ENCODE measurements around the gene SYT8. TPM values are rescaled to one million over a fixed set of nuclear protein-coding genes. Genes with fewer than 3 reads are reported as not detected.

SYT8 gene
- total RNA-seq, 4 donors from 2014 or later = not detected

GRCh38 chr11:1820463-1821325, 14.1 kb upstream of the SYT8 start:
- Histone ChIP-seq H3K27me3 (no peaks in the 10 kb centered on the region), H3K4me1 (no peaks in the 10 kb centered on the region), H3K9me3 (peaks cover 0 to 3% (median 0%) of the 10 kb centered on the region in 3 donors), H3K4me3 (no peak overlapping the region), H3K27ac (no peak overlapping the region), H3K36me3 (no peaks in the 10 kb centered on the region)
- TF ChIP-seq POLR2A (IDR thresholded peaks at IDR 0.05) = no peak
- no peak for TF ChIP-seq CTCF (IDR thresholded peaks at IDR 0.05 in 4 of 5, conservative IDR thresholded peaks at IDR 0.05 in 1 of 5)
- DNase-seq (no peak), ATAC-seq (no peak)
- intact Hi-C loops (cut with DNase I; ENCODE audit: low total_unique reads) = no loop called here
- in situ Hi-C loops (cut with MboI; ENCODE audit: low sequenced_read_pairs in 4 of 4) = loop anchor here in 3 of 4 donors (5.0 to 10.0 kb wide), 2 partner anchors 123 to 126 kb away; partner anchors contain the start of gene KRTAP5-6 (in 3 of the 3)

- in situ Hi-C loops (cut with MboI; ENCODE audit: low sequenced_read_pairs in 4 of 4) (loop anchor here in 3 of 4 donors (5.0 to 10.0 kb wide), 2 partner anchors 124 to 127 kb away; partner anchors contain the start of gene KRTAP5-6 (in 3 of the 3)), intact Hi-C loops (cut with DNase I; ENCODE audit: low total_unique reads) (no loop called here)
- Histone ChIP-seq H3K4me3 (no peak overlapping the region), H3K4me1 (no peaks in the 10 kb centered on the region), H3K27ac (no peak overlapping the region), H3K9me3 (peaks cover 0 to 3% (median 0%) of the 10 kb centered on the region in 3 donors), H3K36me3 (no peaks in the 10 kb centered on the region), H3K27me3 (no peaks in the 10 kb centered on the region)
- no peak for TF ChIP-seq POLR2A (IDR thresholded peaks at IDR 0.05)
- no peak for TF ChIP-seq CTCF (IDR thresholded peaks at IDR 0.05 in 4 of 5, conservative IDR thresholded peaks at IDR 0.05 in 1 of 5)
- ATAC-seq (no peak), DNase-seq (no peak)
Observed at GRCh38 chr11:1821562-1821961, 13.2 kb upstream of the SYT8 start.

- in situ Hi-C loops (cut with MboI; ENCODE audit: low sequenced_read_pairs in 4 of 4) = loop anchor here in 3 of 4 donors (5.0 to 10.0 kb wide), 2 partner anchors 126 to 128 kb away; partner anchors contain the start of gene KRTAP5-6 (in 3 of the 3)
- ATAC-seq = no peak
- no peaks in the 10 kb centered on the region for H3K4me1 ChIP-seq
Observed at GRCh38 chr11:1822648-1823375, 12.0 kb upstream of the SYT8 start.

More at GRCh38 chr11:1822648-1823375, 12.0 kb upstream of the SYT8 start:
- Histone ChIP-seq H3K36me3 (no peaks in the 10 kb centered on the region), H3K4me3 (no peak overlapping the region), H3K9me3 (peaks cover 0 to 3% (median 0%) of the 10 kb centered on the region in 3 donors), H3K27ac (no peak overlapping the region), H3K27me3 (no peaks in the 10 kb centered on the region)
- intact Hi-C loops (cut with DNase I; ENCODE audit: low total_unique reads) = no loop called here
- TF ChIP-seq POLR2A (IDR thresholded peaks at IDR 0.05) (no peak), CTCF (IDR thresholded peaks at IDR 0.05 in 4 of 5, conservative IDR thresholded peaks at IDR 0.05 in 1 of 5) (no peak)
- DNase-seq = no peak

All from gastrocnemius medialis (tissue), 4 donors.